Measurements from ENCODE around the gene QPCT. TPM values are rescaled to one million over a fixed set of nuclear protein-coding genes. Genes with fewer than 3 reads are reported as not detected.

QPCT gene
- total RNA-seq, 2 donors from 2014 or later: 1.4 to 2.5 TPM

- peak; percentile 55 for DNase-seq
- ATAC-seq: peak; percentile 35 to 54
- intact Hi-C loops (cut with DNase I): no loop called here
Measured at GRCh38 chr2:37323781-37324535, 20.5 kb upstream of the QPCT start.

- DNase-seq (peak; percentile 89), ATAC-seq (no peak)
- intact Hi-C loops (cut with DNase I): no loop called here
Measured at GRCh38 chr2:37324536-37324785, 20.0 kb upstream of the QPCT start.

DNA sequence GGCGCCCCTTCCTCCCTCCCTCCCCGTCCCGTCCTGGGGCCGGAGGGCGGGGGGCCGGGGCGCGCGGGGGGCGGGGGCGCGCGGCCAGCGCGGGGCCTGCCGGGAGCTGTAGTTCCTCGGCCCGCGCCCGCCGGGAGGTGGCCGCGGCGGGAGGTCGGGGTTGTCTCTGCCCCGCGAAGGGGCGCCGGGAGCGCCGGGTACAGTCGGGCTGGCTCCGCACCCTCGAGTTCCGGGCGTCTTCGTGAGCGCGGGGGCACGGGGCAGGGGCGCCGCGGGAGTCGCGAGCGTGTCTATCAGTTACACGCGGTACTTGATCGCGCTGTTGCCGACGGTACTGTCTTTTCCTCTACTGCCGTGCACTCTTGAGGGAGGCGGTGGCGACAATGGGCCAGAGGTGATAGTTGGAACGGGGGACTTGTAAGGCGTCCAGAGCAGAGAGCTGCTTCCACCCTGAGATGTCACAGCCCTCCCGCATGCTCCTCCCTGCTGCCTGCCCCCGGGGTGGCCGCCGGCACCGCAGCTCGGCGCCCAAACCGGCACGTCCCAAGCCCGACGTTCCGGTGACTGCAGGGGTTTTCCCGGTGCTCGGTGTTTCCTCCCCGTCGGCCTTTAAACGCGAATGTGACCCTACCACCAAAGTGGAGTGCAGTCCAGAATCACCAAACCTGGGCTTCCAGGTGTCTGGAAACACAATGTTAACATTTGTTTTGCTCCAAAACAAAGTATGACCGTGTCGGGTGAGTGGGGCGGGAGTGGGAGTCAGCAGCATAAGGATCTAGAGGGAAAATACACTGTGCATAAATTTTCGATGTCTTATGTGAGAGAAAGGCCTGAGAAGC, 19.4 kb upstream of the QPCT start, which contains the start of gene PRKD3:
Gene PRKD3 (minus strand): TSS at position 48 of the 839 bp plus-strand sequence. CDS start 8,309 bp downstream, outside the sequence.
- intact Hi-C loops (cut with DNase I): no loop called here
- no peak for DNase-seq
- peak; percentile 94 to 95 for ATAC-seq

GRCh38 chr2:37325625-37326071, 18.8 kb upstream of the QPCT start:
- intact Hi-C loops (cut with DNase I): no loop called here
- DNase-seq: no peak
- ATAC-seq: no peak

DNA sequence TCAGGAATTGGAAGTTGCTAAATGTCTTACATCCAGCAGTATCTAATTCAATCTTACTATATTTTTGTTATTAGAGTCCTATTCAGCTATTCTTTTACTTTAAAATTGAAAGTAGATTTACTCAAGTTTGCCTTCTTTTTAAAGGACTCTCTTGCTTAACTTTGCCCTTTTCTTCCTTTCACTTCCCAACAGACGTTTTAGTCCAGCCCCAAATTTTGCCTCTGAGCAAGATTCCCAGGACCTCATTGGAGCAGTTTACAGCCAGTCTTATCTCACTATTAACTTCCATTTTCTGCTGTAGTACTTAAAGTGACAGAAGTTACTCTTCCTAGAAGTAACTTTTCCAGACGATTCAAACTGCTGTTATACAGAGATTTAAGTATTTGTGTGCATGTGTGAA, 18.1 kb upstream of the QPCT start:
- DNase-seq (peak; percentile 36), ATAC-seq (peak; percentile 28 to 51)
- intact Hi-C loops (cut with DNase I): no loop called here

GRCh38 chr2:37326866-37327634, 17.4 kb upstream of the QPCT start:
- DNase-seq (no peak), ATAC-seq (no peak)
- intact Hi-C loops (cut with DNase I): no loop called here

DNA sequence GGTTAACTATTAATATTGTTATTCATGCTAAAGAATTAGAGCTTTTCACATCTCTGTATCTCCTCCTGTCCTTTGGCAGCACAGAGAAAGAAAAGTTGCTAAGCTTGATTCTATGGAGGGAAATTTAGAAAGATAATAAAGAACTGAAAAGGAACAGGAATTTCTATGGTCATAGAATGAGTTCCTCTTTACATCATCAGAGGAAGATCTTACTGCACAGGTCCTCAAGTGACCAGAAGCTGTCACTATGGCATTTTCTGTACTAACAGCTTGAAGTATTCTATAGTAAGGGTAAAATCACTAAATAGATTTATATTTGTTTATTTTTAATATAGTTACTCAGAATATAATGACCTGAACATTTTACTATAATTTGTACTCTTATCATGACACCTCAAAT, 13.7 kb upstream of the QPCT start:
- DNase-seq: no peak
- intact Hi-C loops (cut with DNase I): no loop called here
- no peak for ATAC-seq

DNA sequence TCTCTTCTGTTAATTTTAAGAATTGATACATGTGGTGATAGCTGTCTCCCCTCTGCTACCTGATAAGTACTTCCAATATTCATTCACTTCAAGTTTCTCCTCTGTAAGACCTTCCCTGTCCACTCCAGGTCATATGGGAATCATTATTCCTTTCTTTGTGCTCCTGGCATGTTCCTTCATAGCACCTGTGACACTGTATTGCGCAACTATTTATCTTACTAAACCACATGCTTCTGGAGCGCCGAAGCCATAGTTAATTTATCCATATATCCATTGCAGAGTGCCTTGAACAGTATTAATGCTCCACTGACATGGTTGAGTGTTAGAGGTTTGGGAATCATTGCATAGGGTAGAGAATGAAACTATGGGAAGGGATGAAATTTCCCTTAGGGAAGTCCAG, 11.9 kb upstream of the QPCT start:
- intact Hi-C loops (cut with DNase I): no loop called here
- DNase-seq (no peak), ATAC-seq (no peak)

- intact Hi-C loops (cut with DNase I): no loop called here
- ATAC-seq (no peak), DNase-seq (no peak)
Measured at GRCh38 chr2:37333256-37333655, 11.2 kb upstream of the QPCT start.

DNA sequence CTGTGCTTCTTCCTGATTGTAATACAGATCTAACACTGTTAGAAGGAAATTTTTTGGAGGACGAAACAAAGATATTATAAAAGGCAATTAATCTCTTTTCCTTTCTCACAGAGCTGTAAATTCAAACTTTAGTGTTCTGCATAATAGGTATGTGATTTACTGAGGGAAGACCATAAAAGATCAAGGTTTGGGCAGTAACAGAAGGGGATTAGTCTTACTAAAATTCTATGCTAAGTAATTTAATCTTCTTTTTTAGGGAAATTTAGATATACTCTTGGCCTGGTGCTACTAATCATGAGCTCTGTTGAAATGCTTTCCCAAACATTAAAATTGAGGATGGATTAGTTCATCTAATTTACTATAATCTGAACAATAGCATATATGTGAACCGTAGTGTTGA, 8.8 kb upstream of the QPCT start:
- no peak for DNase-seq
- ATAC-seq: no peak
- intact Hi-C loops (cut with DNase I): no loop called here

GRCh38 chr2:37337620-37338280, 6.7 kb upstream of the QPCT start:
- intact Hi-C loops (cut with DNase I): no loop called here
- ATAC-seq (no peak), DNase-seq (no peak)

DNA sequence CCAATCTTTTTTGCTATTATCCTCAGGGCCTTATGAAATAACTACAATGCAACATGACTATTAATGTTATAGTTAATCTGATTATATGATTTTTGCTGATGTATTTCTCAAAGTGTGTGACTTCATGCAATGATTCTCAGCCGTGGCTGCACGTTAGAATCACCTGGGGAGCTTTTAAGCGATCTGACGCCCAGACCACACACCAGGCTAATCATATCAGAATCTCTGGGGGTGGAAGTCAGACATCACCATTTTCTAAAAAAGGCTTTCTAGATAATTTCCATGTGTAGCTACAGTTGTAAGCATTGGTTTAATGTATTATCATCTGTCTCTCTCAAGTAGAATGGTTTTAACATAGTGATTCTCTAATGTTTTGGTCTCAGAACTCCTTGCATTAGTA, 5.5 kb upstream of the QPCT start:
- intact Hi-C loops (cut with DNase I): no loop called here
- ATAC-seq: no peak
- DNase-seq: no peak

DNA sequence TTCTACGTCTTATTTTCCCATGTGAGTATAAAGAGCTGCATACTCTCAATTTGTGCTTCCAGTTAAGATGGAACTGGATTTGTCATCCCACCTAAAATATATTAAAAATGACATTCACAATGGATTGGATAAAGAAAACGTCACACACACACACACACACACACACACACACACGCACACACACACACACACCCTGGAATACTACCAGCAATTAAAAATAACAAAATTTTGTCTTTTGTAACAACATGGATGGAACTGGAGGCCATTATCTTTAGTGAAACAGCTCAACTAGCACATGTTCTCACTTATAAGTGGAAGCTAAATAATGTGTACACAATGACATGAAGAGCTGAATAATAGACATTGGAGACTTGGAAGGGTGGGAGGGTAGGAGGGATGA, 3.8 kb upstream of the QPCT start:
- intact Hi-C loops (cut with DNase I): no loop called here
- DNase-seq (no peak), ATAC-seq (no peak)

DNA sequence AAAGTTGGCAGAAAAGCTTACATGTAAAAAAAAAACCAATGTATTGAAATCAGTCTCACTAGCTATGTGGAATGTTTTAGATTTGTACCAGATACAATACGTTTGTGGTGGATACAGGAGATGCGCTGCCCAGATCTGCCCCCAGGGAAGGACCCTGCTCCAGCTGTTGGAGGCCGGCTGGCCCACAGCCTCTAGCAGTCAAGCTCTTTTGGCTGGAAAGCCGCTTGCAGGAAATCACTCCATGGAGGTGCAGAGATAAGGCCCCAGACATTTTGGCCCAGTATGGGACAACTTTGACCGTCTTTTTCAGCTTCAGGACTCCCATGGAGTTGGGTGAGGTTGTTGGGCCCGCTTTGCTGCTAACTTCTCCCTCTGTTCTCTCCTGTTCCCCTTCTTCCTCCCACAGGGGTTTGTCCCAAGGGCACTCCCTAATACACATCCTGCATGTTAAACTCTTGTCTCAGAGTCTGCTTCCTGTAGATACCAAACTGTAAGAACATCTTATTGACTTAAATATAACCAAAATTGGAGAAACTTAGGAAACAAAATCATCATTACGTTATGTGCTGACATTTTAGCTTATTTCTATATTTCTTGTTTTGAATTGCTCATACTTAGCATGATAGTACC, 1.7 kb upstream of the QPCT start:
- ATAC-seq: peak in 1 of 2 donors; percentile 21
- DNase-seq: no peak
- intact Hi-C loops (cut with DNase I): no loop called here

DNA sequence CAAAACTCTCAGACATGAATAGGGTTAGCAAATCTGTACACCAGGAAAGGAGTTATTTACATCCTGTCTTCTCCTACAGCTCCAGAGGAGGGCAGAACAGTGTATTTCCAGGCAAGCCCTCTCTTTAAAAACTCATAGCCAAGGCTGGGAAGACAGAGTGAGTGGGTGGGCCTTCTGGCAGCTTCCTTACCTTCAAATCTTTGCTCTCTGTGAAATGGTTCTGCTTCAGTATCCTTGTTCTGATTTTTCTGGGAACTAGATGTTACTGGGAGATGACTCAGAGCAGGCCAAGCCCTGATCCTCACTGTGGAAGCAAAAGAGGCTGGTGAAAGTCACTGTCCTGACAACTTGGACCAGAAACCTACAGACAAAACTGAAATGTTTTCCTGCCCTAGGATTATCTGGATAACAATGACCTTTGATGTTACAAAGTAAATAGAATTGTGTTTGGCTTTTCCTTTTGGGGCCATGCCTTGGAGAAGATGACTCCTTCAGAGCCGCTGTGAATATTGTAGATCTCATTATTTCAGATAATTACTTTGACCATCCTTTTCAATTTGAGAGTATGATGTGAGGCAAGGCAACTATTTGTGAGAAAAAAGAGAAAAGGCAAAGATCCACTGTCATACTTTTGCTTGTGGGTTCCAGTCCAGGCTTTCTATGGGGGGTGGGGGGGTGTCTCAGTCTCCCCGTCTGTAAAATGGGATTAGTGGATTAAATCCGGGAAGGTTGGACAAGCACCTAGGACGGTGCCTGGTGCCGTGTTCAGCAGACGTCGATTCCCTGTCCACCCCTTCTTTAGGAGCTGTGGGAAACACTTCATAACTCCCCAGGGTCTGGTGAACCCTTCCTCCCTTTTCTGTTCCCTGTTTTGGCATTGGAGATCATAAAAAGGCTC, 644 bp upstream of the QPCT start:
- peak; percentile 41 for DNase-seq
- intact Hi-C loops (cut with DNase I): no loop called here

GRCh38 chr2:37348155-37348554, 3.7 kb downstream of the QPCT start:
- intact Hi-C loops (cut with DNase I): no loop called here
- ATAC-seq (no peak), DNase-seq (no peak)

More for the DNA sequence above, 644 bp upstream of the QPCT start:
- peak in 1 of 2 donors; percentile 68 for ATAC-seq

DNA sequence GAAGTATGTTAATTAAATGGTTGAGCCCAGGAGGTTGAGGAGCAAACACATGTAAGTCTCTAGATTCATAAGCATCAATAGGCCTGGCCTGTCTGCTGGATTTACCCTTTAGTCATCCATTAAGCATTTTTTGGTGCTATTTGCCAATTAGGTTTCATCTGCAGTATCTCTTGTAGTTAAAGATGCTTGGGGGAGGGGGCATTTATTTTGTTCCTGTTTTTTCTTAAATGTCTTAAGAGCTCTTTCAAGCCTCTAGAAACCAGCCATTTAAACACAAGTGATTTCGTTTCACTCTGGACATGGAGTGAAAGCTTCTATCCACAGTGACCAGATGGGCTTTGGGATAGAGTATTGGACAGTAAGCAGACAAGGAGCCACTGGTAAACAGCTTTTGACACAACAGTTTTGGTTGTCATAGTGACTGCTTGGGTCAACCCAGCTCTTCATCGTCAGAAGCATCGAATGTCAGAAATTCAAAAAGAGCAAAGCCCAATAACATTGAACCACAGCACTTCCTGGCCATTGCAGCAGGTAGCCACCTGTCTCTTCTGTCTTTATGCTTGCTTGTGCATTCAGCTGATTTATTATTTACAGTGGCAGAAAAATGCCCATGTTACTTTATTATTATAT, 4.9 kb downstream of the QPCT start:
- ATAC-seq (no peak), DNase-seq (no peak)
- intact Hi-C loops (cut with DNase I): no loop called here

GRCh38 chr2:37350034-37350433, 5.6 kb downstream of the QPCT start:
- DNase-seq (no peak), ATAC-seq (peak in 1 of 2 donors; percentile 53)
- intact Hi-C loops (cut with DNase I): no loop called here
